ENCODE results near the gene LRTM2.

LRTM2 gene

GRCh38 chr12:1842183-1842904 is 22.0 kb downstream of the LRTM2 start:
- no peak for DNase-seq (ENCODE audit: low read depth, low spot score)

GRCh38 chr12:1842905-1843640 is 22.7 kb downstream of the LRTM2 start:
- no peak for DNase-seq (ENCODE audit: low read depth, low spot score)

GRCh38 chr12:1843641-1844005 is 23.3 kb downstream of the LRTM2 start:
- no peak for DNase-seq (ENCODE audit: low read depth, low spot score)

- no peak for DNase-seq (ENCODE audit: low read depth, low spot score)
Measured at GRCh38 chr12:1844223-1844622, 23.9 kb downstream of the LRTM2 start.

GRCh38 chr12:1844661-1845409 is 24.5 kb downstream of the LRTM2 start:
- DNase-seq (ENCODE audit: low read depth, low spot score): no peak

- DNase-seq (ENCODE audit: low read depth, low spot score): no peak
Measured at GRCh38 chr12:1845427-1845826, 25.1 kb downstream of the LRTM2 start.

- no peak for DNase-seq (ENCODE audit: low read depth, low spot score)
Measured at GRCh38 chr12:1845886-1846285, 25.5 kb downstream of the LRTM2 start.

GRCh38 chr12:1846421-1847405 is 26.3 kb downstream of the LRTM2 start:
- no peak for DNase-seq (ENCODE audit: low read depth, low spot score)

- DNase-seq (ENCODE audit: low read depth, low spot score): no peak
Measured at GRCh38 chr12:1847411-1847810, 27.0 kb downstream of the LRTM2 start.

- DNase-seq (ENCODE audit: low read depth, low spot score): no peak
Measured at GRCh38 chr12:1848146-1848545, 27.8 kb downstream of the LRTM2 start.

GRCh38 chr12:1848745-1849144 is 28.4 kb downstream of the LRTM2 start:
- no peak for DNase-seq (ENCODE audit: low read depth, low spot score)

GRCh38 chr12:1851151-1851701 is 30.9 kb downstream of the LRTM2 start:
- DNase-seq (ENCODE audit: low read depth, low spot score): no peak

- DNase-seq (ENCODE audit: low read depth, low spot score): no peak
Measured at GRCh38 chr12:1852076-1852475, 31.7 kb downstream of the LRTM2 start.

- no peak for DNase-seq (ENCODE audit: low read depth, low spot score)
Measured at GRCh38 chr12:1853716-1854115, 33.4 kb downstream of the LRTM2 start.

- DNase-seq (ENCODE audit: low read depth, low spot score): no peak
Measured at GRCh38 chr12:1855241-1855640, 34.9 kb downstream of the LRTM2 start.

GRCh38 chr12:1857086-1857485 is 36.7 kb downstream of the LRTM2 start:
- DNase-seq (ENCODE audit: low read depth, low spot score): no peak

- DNase-seq (ENCODE audit: low read depth, low spot score): no peak
Measured at GRCh38 chr12:1857821-1858220, 37.5 kb downstream of the LRTM2 start.

- no peak for DNase-seq (ENCODE audit: low read depth, low spot score)
Measured at GRCh38 chr12:1858456-1858855, 38.1 kb downstream of the LRTM2 start.

GRCh38 chr12:1859643-1860042 is 39.3 kb downstream of the LRTM2 start:
- no peak for DNase-seq (ENCODE audit: low read depth, low spot score)

GRCh38 chr12:1862973-1863372 is 42.6 kb downstream of the LRTM2 start:
- DNase-seq (ENCODE audit: low read depth, low spot score): no peak

- DNase-seq (ENCODE audit: low read depth, low spot score): no peak
Measured at GRCh38 chr12:1863823-1864222, 43.5 kb downstream of the LRTM2 start.
